Measurements from ENCODE around the gene SIN3B. TPM values are rescaled to one million over a fixed set of nuclear protein-coding genes. Genes with fewer than 3 reads are reported as not detected.

SIN3B gene
- polyA plus RNA-seq, 3 donors, result 7.2 to 154 (median 10.2) TPM

DNA sequence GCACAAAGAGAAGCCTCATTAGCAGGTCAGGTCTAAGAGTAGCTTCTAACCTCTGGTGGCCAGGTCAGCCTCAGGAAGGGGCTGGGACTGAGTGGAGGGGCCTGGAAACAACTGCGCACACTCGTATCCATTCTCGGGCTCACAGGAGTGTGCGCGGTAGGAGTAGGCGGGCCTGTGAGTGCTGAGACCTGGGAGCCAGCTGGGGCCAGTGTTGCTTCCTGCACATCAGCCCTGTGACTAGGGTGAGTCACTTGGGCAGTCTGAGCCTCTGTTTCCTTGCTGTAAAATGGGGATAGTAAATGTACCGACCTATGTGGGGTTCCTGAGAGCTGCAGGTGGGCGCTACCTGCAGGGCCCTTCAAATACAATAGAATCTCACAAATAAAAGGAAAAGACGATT, 26.9 kb downstream of the SIN3B start:
- Histone ChIP-seq H3K27me3 (ENCODE audit: control insufficient read depth in 2 of 2, insufficient read depth in 2 of 2, low read length in 2 of 2) (peaks cover 0 to 2% of the 10 kb centered on the region in 2 donors), H4K20me1 (ENCODE audit: insufficient read depth, low read length) (peaks cover 39% of the 10 kb centered on the region), H3K27ac (ENCODE audit: low read depth in 1 of 2, low read length in 2 of 2) (no peak overlapping the region), H3K9me3 (replicated peaks in 1 of 2; ENCODE audit: control insufficient read depth in 1 of 2, insufficient read depth in 1 of 2, low read length in 2 of 2) (no peaks in the 10 kb centered on the region), H3K4me3 (replicated peaks in 1 of 3; ENCODE audit: low read depth in 2 of 3, low read length in 3 of 3) (no peak overlapping the region), H3K9ac (ENCODE audit: insufficient read depth, low read length, poor library complexity, severe bottlenecking) (no peak overlapping the region), H3K36me3 (replicated peaks in 1 of 2; ENCODE audit: control insufficient read depth in 1 of 2, insufficient read depth in 2 of 2, low read length in 2 of 2) (peaks cover 64 to 93% of the 10 kb centered on the region in 2 donors), H3K79me2 (ENCODE audit: insufficient read depth, low read length) (no peaks in the 10 kb centered on the region), H3K4me1 (ENCODE audit: control insufficient read depth in 1 of 2, insufficient read depth in 2 of 2, low read length in 2 of 2) (no peaks in the 10 kb centered on the region), H3K4me2 (replicated peaks; ENCODE audit: extremely low read depth, low read length, poor library complexity, severe bottlenecking) (no peak overlapping the region), H2AFZ (ENCODE audit: insufficient read depth, low read depth, low read length, poor library complexity, severe bottlenecking) (no peak overlapping the region)
- TF ChIP-seq, protein P1, sequence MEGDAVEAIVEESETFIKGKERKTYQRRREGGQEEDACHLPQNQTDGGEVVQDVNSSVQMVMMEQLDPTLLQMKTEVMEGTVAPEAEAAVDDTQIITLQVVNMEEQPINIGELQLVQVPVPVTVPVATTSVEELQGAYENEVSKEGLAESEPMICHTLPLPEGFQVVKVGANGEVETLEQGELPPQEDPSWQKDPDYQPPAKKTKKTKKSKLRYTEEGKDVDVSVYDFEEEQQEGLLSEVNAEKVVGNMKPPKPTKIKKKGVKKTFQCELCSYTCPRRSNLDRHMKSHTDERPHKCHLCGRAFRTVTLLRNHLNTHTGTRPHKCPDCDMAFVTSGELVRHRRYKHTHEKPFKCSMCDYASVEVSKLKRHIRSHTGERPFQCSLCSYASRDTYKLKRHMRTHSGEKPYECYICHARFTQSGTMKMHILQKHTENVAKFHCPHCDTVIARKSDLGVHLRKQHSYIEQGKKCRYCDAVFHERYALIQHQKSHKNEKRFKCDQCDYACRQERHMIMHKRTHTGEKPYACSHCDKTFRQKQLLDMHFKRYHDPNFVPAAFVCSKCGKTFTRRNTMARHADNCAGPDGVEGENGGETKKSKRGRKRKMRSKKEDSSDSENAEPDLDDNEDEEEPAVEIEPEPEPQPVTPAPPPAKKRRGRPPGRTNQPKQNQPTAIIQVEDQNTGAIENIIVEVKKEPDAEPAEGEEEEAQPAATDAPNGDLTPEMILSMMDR (IDR thresholded peaks at IDR 0.05), result no peak
- no peaks in the 10 kb centered on the region for H3K4me1 Mint-ChIP-seq
- H3K9me3 Mint-ChIP-seq, result peaks cover 0 to 5% (median 0%) of the 10 kb centered on the region in 7 donors
- no peak overlapping the region for H3K4me3 Mint-ChIP-seq
- intact Hi-C loops (cut with micrococcal nuclease), result no loop called here
- peaks cover 0 to 5% (median 5%) of the 10 kb centered on the region in 3 donors for H3K27me3 Mint-ChIP-seq (ENCODE audit: low read depth in 3 of 3)
- peaks cover 83 to 96% of the 10 kb centered on the region in 2 donors for H3K36me3 Mint-ChIP-seq
- no peak overlapping the region for H3K27ac Mint-ChIP-seq
- WGBS (ENCODE audit: insufficient coverage), result 94% methylated on average over 7 of the region's 9 CpGs
- DNase-seq, result no peak

DNA sequence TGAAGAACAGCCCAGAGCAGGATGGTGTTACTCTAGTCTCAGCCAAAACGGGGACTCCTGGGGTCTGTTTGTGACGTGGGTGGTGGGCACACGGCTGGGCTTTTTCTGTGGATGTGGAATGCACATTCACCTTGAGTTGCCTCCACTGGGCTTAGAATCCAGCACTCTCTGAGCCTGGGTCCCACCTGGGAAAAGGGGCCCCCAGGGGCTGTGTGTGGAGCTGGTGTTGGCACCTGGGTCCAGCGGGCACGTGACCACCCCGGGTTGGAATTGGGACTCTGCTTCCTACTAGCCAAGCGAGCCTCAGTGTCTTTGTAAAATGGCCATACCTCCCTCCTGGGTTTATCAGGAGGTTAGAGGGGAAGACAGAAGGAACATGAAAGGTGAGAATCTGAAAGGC, 30.4 kb downstream of the SIN3B start:
- H3K4me3 ChIP-seq (replicated peaks in 1 of 3; ENCODE audit: low read depth in 2 of 3, low read length in 3 of 3), result no peak overlapping the region
- peaks cover 41 to 89% of the 10 kb centered on the region in 2 donors for H3K36me3 ChIP-seq (replicated peaks in 1 of 2; ENCODE audit: control insufficient read depth in 1 of 2, insufficient read depth in 2 of 2, low read length in 2 of 2)
- H3K27ac ChIP-seq (ENCODE audit: low read depth in 1 of 2, low read length in 2 of 2), result no peak overlapping the region
- H3K4me1 Mint-ChIP-seq, result peaks cover 20% of the 10 kb centered on the region
- peaks cover 17 to 20% of the 10 kb centered on the region in 2 donors for H3K4me1 ChIP-seq (ENCODE audit: control insufficient read depth in 1 of 2, insufficient read depth in 2 of 2, low read length in 2 of 2)
- H3K9me3 ChIP-seq (replicated peaks in 1 of 2; ENCODE audit: control insufficient read depth in 1 of 2, insufficient read depth in 1 of 2, low read length in 2 of 2), result no peaks in the 10 kb centered on the region
- H3K27me3 Mint-ChIP-seq (ENCODE audit: low read depth in 3 of 3), result peaks cover 0 to 8% (median 3%) of the 10 kb centered on the region in 3 donors
- no peak overlapping the region for H3K4me2 ChIP-seq (replicated peaks; ENCODE audit: extremely low read depth, low read length, poor library complexity, severe bottlenecking)
- peak overlapping the region in 1 of 2 donors; percentile 53 for H3K4me3 Mint-ChIP-seq
- peaks cover 0 to 2% of the 10 kb centered on the region in 2 donors for H3K27me3 ChIP-seq (ENCODE audit: control insufficient read depth in 2 of 2, insufficient read depth in 2 of 2, low read length in 2 of 2)
- intact Hi-C loops (cut with micrococcal nuclease), result no loop called here
- no peaks in the 10 kb centered on the region for H3K79me2 ChIP-seq (ENCODE audit: insufficient read depth, low read length)
- H4K20me1 ChIP-seq (ENCODE audit: insufficient read depth, low read length), result peaks cover 26% of the 10 kb centered on the region
- no peak overlapping the region for H2AFZ ChIP-seq (ENCODE audit: insufficient read depth, low read depth, low read length, poor library complexity, severe bottlenecking)
- peaks cover 71 to 90% of the 10 kb centered on the region in 2 donors for H3K36me3 Mint-ChIP-seq
- TF ChIP-seq, protein P1 (IDR thresholded peaks at IDR 0.05), result no peak
- H3K9me3 Mint-ChIP-seq, result peaks cover 0 to 5% (median 0%) of the 10 kb centered on the region in 7 donors
- WGBS (ENCODE audit: insufficient coverage), result 100% methylated on average over 7 of the region's 7 CpGs
- no peak overlapping the region for H3K27ac Mint-ChIP-seq
- no peak for DNase-seq
- no peak overlapping the region for H3K9ac ChIP-seq (ENCODE audit: insufficient read depth, low read length, poor library complexity, severe bottlenecking)

Measured in CD14-positive monocyte (primary cell).